Suppressor macrophage treated with lipopolysaccharide for 1 hour (primary cell): ENCODE measurements around the gene CYBRD1.

ENCODE experiments used
- DNase-seq, 3 donors: peaks; one replicate each; pipeline ENCODE4 v3.0.0-alpha.2; 2020 to 2022

CYBRD1 gene

GRCh38 chr2:171557363-171557762 lies 35.1 kb downstream of the CYBRD1 start:
- no peak for DNase-seq

GRCh38 chr2:171563301-171563700 lies 41.0 kb downstream of the CYBRD1 start:
- no peak for DNase-seq

GRCh38 chr2:171564463-171564862 lies 42.2 kb downstream of the CYBRD1 start:
- no peak for DNase-seq

- DNase-seq, result no peak
Observed at GRCh38 chr2:171566057-171566456, 43.8 kb downstream of the CYBRD1 start.

- no peak for DNase-seq
Observed at GRCh38 chr2:171566753-171567152, 44.5 kb downstream of the CYBRD1 start.

GRCh38 chr2:171568089-171568488 lies 45.8 kb downstream of the CYBRD1 start:
- no peak for DNase-seq

- DNase-seq, result no peak
Observed at GRCh38 chr2:171571721-171572120, 49.4 kb downstream of the CYBRD1 start.

GRCh38 chr2:171574149-171574795 lies 52.0 kb downstream of the CYBRD1 start:
- peak; percentile 82 to 89 (median 88) for DNase-seq

GRCh38 chr2:171575606-171576005 lies 53.3 kb downstream of the CYBRD1 start:
- DNase-seq, result no peak

- peak in 2 of 3 donors; percentile 3 to 43 for DNase-seq
Observed at GRCh38 chr2:171578127-171578803, 56.0 kb downstream of the CYBRD1 start.

GRCh38 chr2:171579481-171579880 lies 57.2 kb downstream of the CYBRD1 start:
- DNase-seq, result no peak

GRCh38 chr2:171583566-171583965 lies 61.3 kb downstream of the CYBRD1 start:
- DNase-seq, result no peak

- no peak for DNase-seq
Observed at GRCh38 chr2:171584001-171584400, 61.7 kb downstream of the CYBRD1 start.

GRCh38 chr2:171587132-171587531 lies 64.9 kb downstream of the CYBRD1 start:
- DNase-seq, result no peak

- DNase-seq, result peak in 1 of 3 donors; percentile 10
Observed at GRCh38 chr2:171587567-171587966, 65.3 kb downstream of the CYBRD1 start.

GRCh38 chr2:171590116-171590515 lies 67.8 kb downstream of the CYBRD1 start:
- DNase-seq, result no peak

- no peak for DNase-seq
Observed at GRCh38 chr2:171592036-171592555, 69.8 kb downstream of the CYBRD1 start.

- DNase-seq, result no peak
Observed at GRCh38 chr2:171595456-171595855, 73.2 kb downstream of the CYBRD1 start.

GRCh38 chr2:171595896-171596295 lies 73.6 kb downstream of the CYBRD1 start:
- DNase-seq, result no peak

GRCh38 chr2:171598713-171599319 lies 76.5 kb downstream of the CYBRD1 start:
- peak; percentile 70 to 78 (median 77) for DNase-seq

- no peak for DNase-seq
Observed at GRCh38 chr2:171600126-171600525, 77.9 kb downstream of the CYBRD1 start.

GRCh38 chr2:171602352-171602751 lies 80.1 kb downstream of the CYBRD1 start:
- DNase-seq, result no peak
